GM12878 (cell line): ENCODE data around the gene IL34. TPM values are rescaled to one million over a fixed set of nuclear protein-coding genes. Genes with fewer than 3 reads are reported as not detected.

ENCODE experiments used
- ATAC-seq: fragments of 200-7000 bp; cut with Tn5 transposase; 3 replicates; pipeline ENCODE4 v1.9.1; 2020; ENCODE audit warnings: mild to moderate bottlenecking, moderate library complexity
- BruUV-seq: library from RNA; stranded (reverse); fragments of 400-500 nt; replicated peaks from 2 replicates; lab custom pipeline; 2021; lab: Mats Ljungman, UMichigan
- CTCF ChIA-PET: fragments of 300-600 bp; sonication (Branson Sonifier 250); formaldehyde crosslinking; extraction: SDS; loops from one replicate; lab custom pipeline; 2021; ENCODE audit warnings: inconsistent platforms; lab: Yijun Ruan, JAX
- POLR2A ChIA-PET: fragments of 350-600 bp; formaldehyde crosslinking; extraction: SDS; loops from one replicate; lab custom pipeline; 2021; ENCODE audit warnings: inconsistent platforms; lab: Charles Lee
- RAD21 ChIA-PET: fragments of 300-600 bp; sonication (Branson Sonifier 250); formaldehyde crosslinking; loops from one replicate; lab custom pipeline; 2023; ENCODE audit warnings: antibody characterized with exemption; ENCODE audit not compliant: unreplicated experiment; lab: Charles Lee
- SMC1A ChIA-PET: fragments of 300-600 bp; sonication (Branson Sonifier 250); formaldehyde crosslinking; loops from one replicate; lab custom pipeline; 2023; ENCODE audit not compliant: unreplicated experiment, uncharacterized antibody; lab: Charles Lee
- DNase-seq: peaks from one replicate; pipeline ENCODE4 v3.0.0-alpha.2; 2011; ENCODE audit warnings: low read depth, low spot score
- FAIRE-seq: peaks from 3 replicates; lab custom pipeline; 2011; peaks lifted over from hg19 to GRCh38; lab: Jason Lieb, UNC
- H2AFZ ChIP-seq: 2 replicates; pipeline ENCODE4 v1.6.0; 2011; ENCODE audit warnings: low read depth, low read length, control low read depth; ENCODE audit not compliant: control insufficient read depth
- H3K27ac ChIP-seq: 2 replicates; pipeline ENCODE4 v1.5.1; 2011; ENCODE audit warnings: control low read depth; ENCODE audit not compliant: control insufficient read depth, insufficient read depth
- H3K27me3 ChIP-seq, 2 experiments: replicated peaks in 1 of 2; 2 replicates each; pipeline versions ENCODE4 v1.6.0 to v1.6.1; 2011; ENCODE audit warnings: low read length in 1 of 2; ENCODE audit not compliant: control insufficient read depth in 2 of 2, insufficient read depth in 2 of 2
- H3K36me3 ChIP-seq, 2 experiments: 2 replicates each; pipeline ENCODE4 v1.5.1; 2011; ENCODE audit warnings: low read length in 1 of 2; ENCODE audit not compliant: control insufficient read depth in 2 of 2, insufficient read depth in 2 of 2
- H3K4me1 ChIP-seq: 2 replicates; pipeline ENCODE4 v1.6.1; 2011; ENCODE audit warnings: mild to moderate bottlenecking, low read length, moderate library complexity, mixed read lengths; ENCODE audit not compliant: control insufficient read depth, insufficient read depth
- H3K4me2 ChIP-seq: 2 replicates; pipeline ENCODE4 v1.6.0; 2011; ENCODE audit warnings: control low read depth; ENCODE audit not compliant: control insufficient read depth, insufficient read depth
- H3K4me3 ChIP-seq: fragments of 200-600 bp; sonication (generic); 2 replicates; pipeline ENCODE4 v1.5.1; 2016
- H3K79me2 ChIP-seq: 2 replicates; pipeline ENCODE4 v1.6.0; 2011; ENCODE audit warnings: low read length; ENCODE audit not compliant: control insufficient read depth, insufficient read depth
- H3K9ac ChIP-seq: 2 replicates; pipeline ENCODE4 v1.8.0; 2011; ENCODE audit warnings: low read length, control low read depth, mixed read lengths; ENCODE audit not compliant: control insufficient read depth, insufficient read depth
- H3K9me3 ChIP-seq: replicated peaks from 3 replicates; pipeline ENCODE4 v1.5.1; 2011; ENCODE audit warnings: mild to moderate bottlenecking, low read length; ENCODE audit not compliant: control insufficient read depth, insufficient read depth
- H4K20me1 ChIP-seq: 2 replicates; pipeline ENCODE4 v1.6.0; 2011; ENCODE audit not compliant: control insufficient read depth, insufficient read depth
- CREM ChIP-seq: IDR thresholded peaks from 2 replicates; pipeline ENCODE4 v1.6.1; 2014; ENCODE audit warnings: antibody characterized with exemption, low read depth
- NRF1 ChIP-seq: conservative IDR thresholded peaks from 2 replicates; pipeline ENCODE4 v1.6.1; 2011; ENCODE audit warnings: mild to moderate bottlenecking, low read depth, low read length, improper control_type of control experiment
- PBX3 ChIP-seq: IDR thresholded peaks from 2 replicates; pipeline ENCODE4 v1.6.1; 2011; ENCODE audit warnings: mild to moderate bottlenecking, low read depth, low read length, moderate library complexity; ENCODE audit not compliant: insufficient replicate concordance
- RAD21 ChIP-seq: IDR thresholded peaks from 2 replicates; pipeline ENCODE4 v1.6.1; 2011; ENCODE audit warnings: mild to moderate bottlenecking, low read depth, low read length, moderate library complexity; ENCODE audit not compliant: insufficient read depth
- RCOR1 ChIP-seq: conservative IDR thresholded peaks from 2 replicates; pipeline ENCODE4 v1.6.1; 2012; ENCODE audit warnings: low read depth, low read length, improper control_type of control experiment
- RUNX3 ChIP-seq: IDR thresholded peaks from 2 replicates; pipeline ENCODE4 v1.6.1; 2012; ENCODE audit warnings: low read length, inconsistent platforms
- SIN3A ChIP-seq: IDR thresholded peaks from 2 replicates; pipeline ENCODE4 v1.6.1; 2012; ENCODE audit warnings: low read depth, low read length, improper control_type of control experiment
- SUZ12 ChIP-seq: fragments of 200-600 bp; sonication (generic); IDR thresholded peaks from one replicate; pipeline ENCODE4 v1.6.1; 2018; ENCODE audit warnings: antibody characterized with exemption, mild to moderate bottlenecking; ENCODE audit not compliant: unreplicated experiment
- WGBS: methylation state at CpG from one replicate; pipeline ENCODE4 v1.1.6; 2016; ENCODE audit warnings: low lambda C conversion rate; ENCODE audit not compliant: insufficient replicate concordance, insufficient coverage; ENCODE audit errors: missing lambda C conversion rate; 5-methylcytosine and 5-hydroxymethylcytosine counted together
- in situ Hi-C: fragments of 300-500 bp; cut with MboI; formaldehyde crosslinking; loops from 9 replicates; pipeline ENCODE4 v1.14.3; 2018; ENCODE audit warnings: mixed read lengths
- intact Hi-C: fragments of 100-400 bp; cut with micrococcal nuclease; formaldehyde crosslinking; loops from one replicate; pipeline ENCODE4 v1.14.2; 2022; ENCODE audit not compliant: unreplicated experiment
- polyA plus RNA-seq, 11 experiments: library from polyadenylated mRNA; depleted of rRNA in 4 of 11; unstranded in 6 of 11; stranded (reverse) in 5 of 11; fragments of >200 nt; fragmentation: Nextera tagmentation in 4 of 11; fragmentation: Illumina TruSeq in 1 of 11; extraction: Ambion mirVana in 4 of 11; extraction: Trizol in 1 of 11; gene quantifications; 1 replicate in 1 of 11; 2 replicates in 10 of 11; pipeline versions ENCODE4 v1.2.1 to v1.2.3, GENCODE V29; 2011 to 2016; ENCODE audit warnings: inconsistent platforms in 2 of 11, missing spikeins in 2 of 11, low read depth in 1 of 11
- total RNA-seq, 4 experiments: library from RNA; depleted of rRNA in 3 of 4; stranded (reverse); fragments of >200 nt in 3 of 4; fragmentation: Illumina TruSeq in 1 of 4; extraction: Trizol in 1 of 4; gene quantifications; 2 replicates each; pipeline versions ENCODE4 v1.2.1 to v1.2.3, GENCODE V29; 2013 to 2021
- TF ChIP-seq, protein P1 (sequence below): fragments of 450-650 bp; IDR thresholded peaks from 2 replicates; pipeline ENCODE4 v1.6.1; 2017; ENCODE audit warnings: borderline replicate concordance
- TF ChIP-seq, protein P2 (sequence below): fragments of 450-650 bp; formaldehyde crosslinking; IDR thresholded peaks from 2 replicates; pipeline ENCODE4 v1.5.0; 2022; ENCODE audit warnings: mild to moderate bottlenecking, missing genetic modification characterization

Gene IL34
- total and polyA plus RNA-seq, 10 of the 15 experiments (the other 5 are each of a cell fraction or from before 2014, with no cell fraction given) = 0.27 to 0.40 TPM; not detected in 8

GRCh38 chr16:70685061-70685937 lies 38.9 kb downstream of the IL34 start:
- Histone ChIP-seq H3K4me1 (no peaks in the 10 kb centered on the region), H3K4me3 (no peak overlapping the region), H3K4me2 (no peak overlapping the region), H4K20me1 (no peaks in the 10 kb centered on the region), H3K9me3 (no peaks in the 10 kb centered on the region), H3K27ac (no peak overlapping the region), H3K27me3 (no peaks in the 10 kb centered on the region), H3K36me3 (no peaks in the 10 kb centered on the region), H3K79me2 (no peaks in the 10 kb centered on the region), H2AFZ (no peak overlapping the region), H3K9ac (no peak overlapping the region)
- WGBS = 11% methylated on average over 89 of the region's 90 CpGs
- ATAC-seq (no peak), FAIRE-seq (no peak)
- in situ Hi-C loops = no loop called here
- ChIA-PET RAD21 (no interaction called here), CTCF (no interaction called here), POLR2A (no interaction called here), SMC1A (no interaction called here)
- intact Hi-C loops = no loop called here
- TF ChIP-seq, protein P1, sequence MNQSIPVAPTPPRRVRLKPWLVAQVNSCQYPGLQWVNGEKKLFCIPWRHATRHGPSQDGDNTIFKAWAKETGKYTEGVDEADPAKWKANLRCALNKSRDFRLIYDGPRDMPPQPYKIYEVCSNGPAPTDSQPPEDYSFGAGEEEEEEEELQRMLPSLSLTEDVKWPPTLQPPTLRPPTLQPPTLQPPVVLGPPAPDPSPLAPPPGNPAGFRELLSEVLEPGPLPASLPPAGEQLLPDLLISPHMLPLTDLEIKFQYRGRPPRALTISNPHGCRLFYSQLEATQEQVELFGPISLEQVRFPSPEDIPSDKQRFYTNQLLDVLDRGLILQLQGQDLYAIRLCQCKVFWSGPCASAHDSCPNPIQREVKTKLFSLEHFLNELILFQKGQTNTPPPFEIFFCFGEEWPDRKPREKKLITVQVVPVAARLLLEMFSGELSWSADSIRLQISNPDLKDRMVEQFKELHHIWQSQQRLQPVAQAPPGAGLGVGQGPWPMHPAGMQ = no peak
- TF ChIP-seq, protein P2, sequence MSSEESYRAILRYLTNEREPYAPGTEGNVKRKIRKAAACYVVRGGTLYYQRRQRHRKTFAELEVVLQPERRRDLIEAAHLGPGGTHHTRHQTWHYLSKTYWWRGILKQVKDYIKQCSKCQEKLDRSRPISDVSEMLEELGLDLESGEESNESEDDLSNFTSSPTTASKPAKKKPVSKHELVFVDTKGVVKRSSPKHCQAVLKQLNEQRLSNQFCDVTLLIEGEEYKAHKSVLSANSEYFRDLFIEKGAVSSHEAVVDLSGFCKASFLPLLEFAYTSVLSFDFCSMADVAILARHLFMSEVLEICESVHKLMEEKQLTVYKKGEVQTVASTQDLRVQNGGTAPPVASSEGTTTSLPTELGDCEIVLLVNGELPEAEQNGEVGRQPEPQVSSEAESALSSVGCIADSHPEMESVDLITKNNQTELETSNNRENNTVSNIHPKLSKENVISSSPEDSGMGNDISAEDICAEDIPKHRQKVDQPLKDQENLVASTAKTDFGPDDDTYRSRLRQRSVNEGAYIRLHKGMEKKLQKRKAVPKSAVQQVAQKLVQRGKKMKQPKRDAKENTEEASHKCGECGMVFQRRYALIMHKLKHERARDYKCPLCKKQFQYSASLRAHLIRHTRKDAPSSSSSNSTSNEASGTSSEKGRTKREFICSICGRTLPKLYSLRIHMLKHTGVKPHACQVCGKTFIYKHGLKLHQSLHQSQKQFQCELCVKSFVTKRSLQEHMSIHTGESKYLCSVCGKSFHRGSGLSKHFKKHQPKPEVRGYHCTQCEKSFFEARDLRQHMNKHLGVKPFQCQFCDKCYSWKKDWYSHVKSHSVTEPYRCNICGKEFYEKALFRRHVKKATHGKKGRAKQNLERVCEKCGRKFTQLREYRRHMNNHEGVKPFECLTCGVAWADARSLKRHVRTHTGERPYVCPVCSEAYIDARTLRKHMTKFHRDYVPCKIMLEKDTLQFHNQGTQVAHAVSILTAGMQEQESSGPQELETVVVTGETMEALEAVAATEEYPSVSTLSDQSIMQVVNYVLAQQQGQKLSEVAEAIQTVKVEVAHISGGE (CRISPR knock-in tag) = no peak
- TF ChIP-seq PBX3 = no peak
- no peak for TF ChIP-seq SIN3A
- no peak for TF ChIP-seq RAD21
- no peak for TF ChIP-seq RCOR1
- no peak for TF ChIP-seq CREM
- no peak for TF ChIP-seq RUNX3
- no peak for TF ChIP-seq SUZ12
- no peak for TF ChIP-seq NRF1
- TF ChIP-seq, all 136 proteins: peak for 0
- no TSS peak for BruUV-seq
- no peak for DNase-seq
